ENCODE measurements around the gene DAB1.

DNA sequence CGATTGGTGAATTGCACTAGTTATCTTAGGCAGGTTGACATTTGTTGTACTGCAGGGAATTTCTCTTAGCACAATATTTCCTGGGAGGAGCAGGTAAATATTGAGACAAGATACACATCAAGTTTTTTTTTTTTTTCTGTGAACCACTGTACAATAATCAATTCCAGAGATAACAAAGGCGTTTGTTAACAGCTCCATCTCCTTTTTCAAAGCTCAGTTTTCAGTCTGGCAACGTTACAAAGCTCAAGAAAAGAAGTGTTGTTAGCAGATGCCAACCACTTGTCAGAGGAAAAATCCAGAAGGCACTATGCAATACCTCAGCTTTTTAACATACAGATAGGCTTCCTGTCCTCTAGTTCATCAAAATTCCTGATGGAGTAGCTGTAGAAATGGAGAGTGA lies 40.9 kb upstream of the DAB1 start:
- TF ChIP-seq, protein P1, sequence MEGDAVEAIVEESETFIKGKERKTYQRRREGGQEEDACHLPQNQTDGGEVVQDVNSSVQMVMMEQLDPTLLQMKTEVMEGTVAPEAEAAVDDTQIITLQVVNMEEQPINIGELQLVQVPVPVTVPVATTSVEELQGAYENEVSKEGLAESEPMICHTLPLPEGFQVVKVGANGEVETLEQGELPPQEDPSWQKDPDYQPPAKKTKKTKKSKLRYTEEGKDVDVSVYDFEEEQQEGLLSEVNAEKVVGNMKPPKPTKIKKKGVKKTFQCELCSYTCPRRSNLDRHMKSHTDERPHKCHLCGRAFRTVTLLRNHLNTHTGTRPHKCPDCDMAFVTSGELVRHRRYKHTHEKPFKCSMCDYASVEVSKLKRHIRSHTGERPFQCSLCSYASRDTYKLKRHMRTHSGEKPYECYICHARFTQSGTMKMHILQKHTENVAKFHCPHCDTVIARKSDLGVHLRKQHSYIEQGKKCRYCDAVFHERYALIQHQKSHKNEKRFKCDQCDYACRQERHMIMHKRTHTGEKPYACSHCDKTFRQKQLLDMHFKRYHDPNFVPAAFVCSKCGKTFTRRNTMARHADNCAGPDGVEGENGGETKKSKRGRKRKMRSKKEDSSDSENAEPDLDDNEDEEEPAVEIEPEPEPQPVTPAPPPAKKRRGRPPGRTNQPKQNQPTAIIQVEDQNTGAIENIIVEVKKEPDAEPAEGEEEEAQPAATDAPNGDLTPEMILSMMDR (IDR thresholded peaks at IDR 0.05) = no peak
- TF ChIP-seq POLR2A (IDR thresholded peaks at IDR 0.05) = no peak
